ENCODE results near the gene CAND2.

- TF ChIP-seq CTCF (IDR thresholded peaks at IDR 0.05): no peak
- no peak for TF ChIP-seq POLR2A (IDR thresholded peaks at IDR 0.05)
These were observed 32.3 kb downstream of the CAND2 start for GRCh38 chr3:12828751-12829150.

Data from thyroid gland (tissue), 4 donors.